NCI-H1694 (cell line): Measurements from ENCODE around the gene HIVEP2.

ENCODE experiments used
- DNase-seq: peaks from one replicate; lab custom pipeline; 2025; lab: John Stamatoyannopoulos, UW

The HIVEP2 gene

GRCh38 chr6:142820338-142821051 is 124.5 kb downstream of the HIVEP2 start:
- peak; percentile 49 for DNase-seq

DNA sequence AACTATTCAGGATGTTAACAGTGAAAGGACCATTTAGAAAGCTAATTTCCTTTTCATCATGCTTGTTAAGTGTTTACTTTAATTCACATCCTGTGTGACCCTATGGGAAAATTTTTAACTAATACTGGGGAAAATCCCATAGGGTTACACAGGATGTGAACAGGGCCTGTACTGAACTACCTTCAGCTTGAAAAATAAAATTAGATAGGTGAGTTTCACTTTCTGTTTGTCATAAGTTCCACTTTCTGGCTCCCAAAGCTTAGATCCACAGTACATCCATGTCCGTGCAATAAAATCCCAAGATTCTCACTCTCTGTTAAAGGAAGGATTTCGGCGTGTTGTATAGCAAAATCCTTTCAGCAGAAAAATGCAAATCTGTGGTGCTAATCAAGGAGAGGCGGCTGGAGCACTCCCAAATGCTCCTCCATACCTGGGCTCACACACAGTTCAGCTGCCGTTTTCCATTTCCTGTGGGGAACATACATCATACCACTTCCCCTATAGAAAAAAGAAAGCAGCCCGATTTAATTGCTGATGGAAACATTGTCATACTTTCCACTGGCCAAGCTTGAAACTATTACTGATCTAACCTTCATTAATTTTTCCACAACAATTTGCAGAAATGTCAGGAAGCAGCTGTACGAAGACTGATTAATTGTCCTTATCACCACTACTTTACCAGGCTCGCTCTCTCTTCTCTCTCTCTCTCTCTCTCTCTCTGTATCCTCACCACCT is 125.2 kb downstream of the HIVEP2 start:
- peak; percentile 23 for DNase-seq

- DNase-seq = no peak
Observed at GRCh38 chr6:142816486-142816885, 128.5 kb downstream of the HIVEP2 start.

DNA sequence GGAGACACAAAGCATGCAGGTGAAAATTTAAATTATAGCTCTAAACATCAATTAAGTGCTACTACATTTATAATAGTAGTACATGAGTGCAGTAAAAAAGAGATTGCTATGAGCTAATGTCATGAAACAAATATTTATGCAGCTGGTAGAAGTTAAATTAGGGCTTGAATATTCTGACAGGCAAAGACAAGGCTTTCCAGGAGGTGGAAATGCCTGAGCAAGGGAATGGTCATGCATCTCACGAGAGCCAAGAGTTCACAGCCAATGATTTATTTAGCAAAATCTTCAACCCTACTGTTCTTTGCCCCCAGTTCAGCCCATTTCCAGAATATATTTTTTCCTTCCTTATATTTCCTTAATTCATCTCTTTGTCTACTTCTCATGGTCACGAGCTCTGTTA is 128.9 kb downstream of the HIVEP2 start:
- DNase-seq = no peak

GRCh38 chr6:142811923-142812322 is 133.1 kb downstream of the HIVEP2 start:
- DNase-seq = no peak

- no peak for DNase-seq
Observed at GRCh38 chr6:142810952-142811514, 133.9 kb downstream of the HIVEP2 start.

DNA sequence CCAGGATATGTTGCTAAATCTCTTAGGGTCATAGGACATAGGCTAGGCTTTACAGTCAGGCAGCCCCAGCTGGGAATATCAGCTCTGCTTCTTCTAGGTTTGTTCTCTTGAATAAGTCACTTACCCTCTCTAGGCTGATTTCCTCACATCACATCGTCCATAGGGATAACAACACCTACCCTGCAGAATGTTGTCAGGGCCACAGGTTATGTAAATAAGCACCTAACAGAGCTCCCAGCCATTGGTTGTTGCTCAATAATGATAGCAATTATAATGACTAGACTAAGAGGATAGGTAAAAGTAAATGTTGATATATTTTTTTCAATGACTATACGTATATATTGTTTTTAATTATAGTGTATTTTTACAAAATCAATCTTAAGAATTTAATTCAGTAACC is 135.0 kb downstream of the HIVEP2 start:
- no peak for DNase-seq

- DNase-seq = no peak
Observed at GRCh38 chr6:142808405-142809061, 136.4 kb downstream of the HIVEP2 start.

- no peak for DNase-seq
Observed at GRCh38 chr6:142805042-142805441, 139.9 kb downstream of the HIVEP2 start.

GRCh38 chr6:142804490-142804889 is 140.5 kb downstream of the HIVEP2 start:
- DNase-seq = no peak

- DNase-seq = no peak
Observed at GRCh38 chr6:142803495-142804058, 141.4 kb downstream of the HIVEP2 start.

GRCh38 chr6:142803032-142803431 is 141.9 kb downstream of the HIVEP2 start:
- DNase-seq = no peak

GRCh38 chr6:142802124-142802523 is 142.9 kb downstream of the HIVEP2 start:
- DNase-seq = no peak

DNA sequence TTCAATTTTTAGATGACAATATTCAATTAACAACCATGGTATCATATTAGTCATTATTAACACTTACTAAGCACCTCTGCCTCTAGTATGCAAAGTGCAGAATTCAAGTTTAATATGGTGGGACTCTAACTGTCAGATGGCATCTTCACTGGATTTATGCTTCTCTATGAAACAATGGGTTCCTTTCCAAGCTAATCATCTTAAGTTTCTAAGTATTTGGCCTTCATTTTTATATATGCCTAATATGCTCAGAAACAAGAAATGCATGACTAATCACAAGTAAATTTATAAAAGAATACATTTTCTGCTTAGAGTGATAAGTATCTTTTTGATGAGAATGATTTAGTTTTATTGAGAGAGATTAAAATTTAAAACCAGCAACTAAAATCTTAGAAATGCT is 144.7 kb downstream of the HIVEP2 start:
- no peak for DNase-seq

DNA sequence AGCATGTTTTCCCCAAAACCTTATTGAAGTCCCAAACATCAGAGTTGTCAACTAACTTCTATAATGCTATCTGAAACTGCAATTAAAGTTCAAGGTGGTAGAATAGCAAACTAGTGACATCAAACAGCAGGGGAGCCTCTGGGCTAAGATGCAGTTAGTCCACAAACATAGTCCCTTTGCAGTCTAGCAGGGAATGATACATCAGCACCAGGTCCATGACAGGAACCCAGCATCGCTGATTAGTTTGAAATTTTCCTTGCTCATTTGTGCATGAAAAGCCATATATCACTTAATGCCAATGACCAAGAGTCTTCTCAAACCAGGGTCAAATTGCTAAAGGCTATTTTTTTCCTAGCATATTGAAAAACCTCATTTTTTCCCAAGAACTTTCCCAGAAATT is 145.3 kb downstream of the HIVEP2 start:
- DNase-seq = no peak

GRCh38 chr6:142797159-142797558 is 147.8 kb downstream of the HIVEP2 start:
- no peak for DNase-seq

- DNase-seq = no peak
Observed at GRCh38 chr6:142796571-142796970, 148.4 kb downstream of the HIVEP2 start.

DNA sequence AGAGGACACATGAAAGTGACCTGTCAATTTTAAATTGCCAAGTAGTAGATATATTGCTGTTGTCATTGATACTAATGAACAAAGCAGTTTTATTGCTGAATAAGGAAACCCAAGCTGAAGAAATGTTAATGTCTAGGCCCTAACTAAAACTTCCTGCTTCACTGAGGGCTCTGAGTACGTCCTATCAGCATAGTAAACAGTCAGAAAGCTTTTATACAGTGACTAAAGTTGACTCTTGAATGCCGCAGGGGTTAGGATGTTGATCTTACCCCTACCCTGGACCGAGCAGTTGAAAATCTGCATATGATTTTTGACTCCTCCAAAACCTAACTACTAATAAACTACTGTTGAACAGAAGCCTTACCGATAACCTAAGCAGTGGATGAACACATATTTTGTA is 149.0 kb downstream of the HIVEP2 start:
- no peak for DNase-seq

DNA sequence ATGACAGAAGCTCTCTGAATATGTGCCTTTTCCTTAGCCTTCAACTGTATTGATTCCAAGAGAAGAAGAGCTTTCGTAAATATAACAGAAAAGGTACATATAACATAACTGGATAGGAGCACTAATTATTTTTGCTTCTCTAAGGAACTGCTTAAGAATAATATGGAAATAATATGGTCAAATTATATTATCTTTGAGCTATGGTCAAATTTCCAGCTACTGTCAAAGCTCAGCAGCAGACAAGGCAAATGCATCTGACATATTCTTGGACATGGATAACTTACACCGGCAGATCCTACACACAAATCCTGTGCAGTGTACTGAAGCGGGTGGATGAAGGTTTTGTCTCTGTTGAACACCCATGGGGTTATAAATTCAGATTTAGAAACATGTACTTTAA is 150.6 kb downstream of the HIVEP2 start:
- DNase-seq = no peak

DNA sequence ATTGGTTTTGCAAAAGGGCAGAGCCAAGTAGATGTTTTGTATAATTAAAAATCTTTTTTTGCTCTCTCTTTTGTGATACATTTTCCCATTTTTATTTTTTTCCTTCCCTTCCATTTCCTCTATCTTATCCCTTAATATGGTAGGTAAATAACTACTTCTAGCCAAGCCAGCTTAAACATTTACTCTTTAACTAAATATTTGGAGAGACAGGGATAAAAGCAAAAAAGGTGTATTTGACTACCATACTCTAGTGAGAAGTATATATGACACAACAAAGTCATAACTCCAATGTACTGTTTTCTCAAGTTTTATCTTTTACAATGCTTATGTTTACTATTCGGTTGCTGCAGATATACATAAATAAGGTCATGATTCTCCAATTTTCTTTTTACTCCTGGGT is 154.7 kb downstream of the HIVEP2 start:
- no peak for DNase-seq

DNA sequence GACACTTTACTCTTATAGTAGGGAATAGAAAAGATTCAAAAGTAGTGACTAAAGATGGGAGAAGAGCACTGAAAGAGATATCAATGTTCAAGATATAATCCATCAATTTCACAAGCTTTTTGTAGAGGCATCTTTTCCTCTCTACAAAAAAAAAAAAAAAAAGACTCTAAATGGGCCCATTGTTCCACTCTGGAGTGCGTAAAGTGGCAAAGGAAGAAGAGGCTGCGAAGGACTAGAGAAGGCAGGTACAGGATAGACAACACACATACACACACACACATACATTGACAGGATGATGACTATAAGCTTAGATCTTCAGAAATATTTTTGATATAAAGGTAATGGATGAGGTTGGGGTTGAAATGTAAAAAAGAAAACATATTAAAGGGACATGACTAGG is 157.6 kb downstream of the HIVEP2 start:
- no peak for DNase-seq

DNA sequence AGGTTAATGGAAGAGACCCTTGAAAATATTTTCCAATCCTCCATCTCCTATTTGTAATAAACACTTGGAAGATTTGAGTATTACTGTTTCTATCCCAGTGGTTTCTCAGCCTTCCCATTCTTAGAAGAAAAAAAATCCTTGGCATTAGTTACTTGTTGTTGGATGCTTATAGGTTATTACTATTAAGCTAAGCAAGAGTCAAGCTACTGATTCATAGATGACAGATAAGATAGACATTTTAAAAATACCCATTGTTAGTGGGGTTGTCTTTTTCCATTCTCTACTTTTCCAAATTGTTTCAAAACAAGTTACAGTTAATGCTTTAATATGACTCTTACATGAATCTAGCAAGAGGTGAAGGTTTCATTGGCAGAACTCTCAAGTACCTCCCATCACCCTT is 158.5 kb downstream of the HIVEP2 start:
- DNase-seq = no peak

DNA sequence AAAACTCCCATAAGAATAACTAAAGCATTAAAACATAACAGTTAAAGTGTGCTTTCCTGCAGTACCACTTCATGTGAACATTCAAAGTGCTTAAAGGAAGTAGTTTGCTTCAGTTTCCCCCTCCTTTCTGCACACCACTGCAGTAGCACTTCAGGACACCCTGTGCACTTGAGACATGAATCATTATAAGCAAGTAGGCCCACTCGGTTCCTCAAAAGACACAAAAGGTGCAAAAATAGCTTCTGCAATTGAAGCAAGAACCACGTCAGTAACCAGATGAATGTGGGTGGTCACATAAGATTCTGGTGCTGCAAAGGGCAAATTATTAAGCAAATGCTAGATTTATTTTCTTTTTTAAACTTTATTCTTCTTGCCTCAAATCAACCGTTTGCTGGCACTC is 160.6 kb downstream of the HIVEP2 start:
- no peak for DNase-seq
